Osteocyte (in vitro differentiated cells): ENCODE measurements around the gene ISOC2. TPM values are rescaled to one million over a fixed set of nuclear protein-coding genes. Genes with fewer than 3 reads are reported as not detected.
"Not testable (repeated sequence)": the region's sequence is repeated elsewhere in the genome, so short reads cannot be mapped to it uniquely, and the experiment has no call there.

ENCODE experiments used
- DNase-seq: peaks from one replicate; pipeline ENCODE4 v3.0.0; 2021; ENCODE audit warnings: mixed read lengths; ENCODE audit not compliant: unreplicated experiment; ENCODE audit errors: extremely low spot score
- H3K27ac Mint-ChIP-seq: one replicate; pipeline ENCODE4 v1.8.0; 2021; ENCODE audit warnings: mild to moderate bottlenecking, mixed read lengths; ENCODE audit not compliant: unreplicated experiment
- H3K27me3 Mint-ChIP-seq: one replicate; pipeline ENCODE4 v1.8.0; 2021; ENCODE audit warnings: mixed read lengths; ENCODE audit not compliant: unreplicated experiment
- H3K36me3 Mint-ChIP-seq: one replicate; pipeline ENCODE4 v1.8.0; 2021; ENCODE audit warnings: mixed read lengths; ENCODE audit not compliant: unreplicated experiment
- H3K4me1 Mint-ChIP-seq: one replicate; pipeline ENCODE4 v1.8.0; 2021; ENCODE audit warnings: mixed read lengths; ENCODE audit not compliant: unreplicated experiment
- H3K4me3 Mint-ChIP-seq: one replicate; pipeline ENCODE4 v1.8.0; 2021; ENCODE audit warnings: mild to moderate bottlenecking, moderate library complexity, mixed read lengths; ENCODE audit not compliant: unreplicated experiment
- H3K9me3 Mint-ChIP-seq: one replicate; pipeline ENCODE4 v1.8.0; 2021; ENCODE audit warnings: mixed read lengths; ENCODE audit not compliant: unreplicated experiment
- total RNA-seq: library from RNA; stranded (reverse); gene quantifications from 2 replicates; pipeline ENCODE4 v1.2.1, GENCODE V29; 2021
- TF ChIP-seq, protein P1 (sequence below): fragments of 200-600 bp; sonication (generic); IDR thresholded peaks from 2 replicates; pipeline ENCODE4 v1.5.0; 2021; ENCODE audit warnings: antibody characterized with exemption, mild to moderate bottlenecking, moderate library complexity

ISOC2 gene
- total RNA-seq, 1 donor from 2014 or later = 39.8 TPM

DNA sequence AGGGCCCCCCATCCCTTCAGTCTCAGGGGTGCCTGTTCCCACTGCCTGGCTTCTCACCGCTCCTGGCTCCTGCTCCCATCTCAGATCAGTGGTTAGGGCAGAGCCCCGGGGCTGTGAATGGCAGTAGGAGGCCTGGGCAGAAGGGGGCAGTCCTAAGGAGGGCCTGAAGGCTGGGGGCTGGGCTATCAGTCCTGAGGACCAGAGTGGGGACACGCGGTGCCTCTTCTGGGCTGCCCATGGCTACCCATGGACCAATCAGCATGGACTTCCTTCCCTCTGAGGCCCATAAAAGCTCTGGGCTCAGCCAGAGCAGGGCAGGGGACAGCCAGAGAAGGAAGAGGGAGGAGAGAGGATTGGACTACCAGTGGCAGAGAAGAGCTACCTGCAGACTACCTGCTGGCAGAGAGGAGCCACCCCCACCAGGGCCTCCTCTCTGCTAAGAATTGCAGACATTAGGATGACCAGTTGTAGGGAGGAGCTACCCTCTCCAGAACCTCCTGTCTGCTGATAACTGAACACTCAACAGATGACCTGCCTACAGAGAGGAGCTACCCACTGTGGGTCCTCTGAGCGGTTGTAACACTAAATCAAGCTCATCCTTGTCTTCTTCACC lies 41.7 kb downstream of the ISOC2 start:
- Mint-ChIP-seq H3K4me3 (no peak overlapping the region), H3K27me3 (peaks cover 23% of the 10 kb centered on the region), H3K36me3 (no peaks in the 10 kb centered on the region), H3K27ac (no peak overlapping the region), H3K4me1 (no peaks in the 10 kb centered on the region), H3K9me3 (no peaks in the 10 kb centered on the region)
- no peak for DNase-seq
- TF ChIP-seq, protein P1, sequence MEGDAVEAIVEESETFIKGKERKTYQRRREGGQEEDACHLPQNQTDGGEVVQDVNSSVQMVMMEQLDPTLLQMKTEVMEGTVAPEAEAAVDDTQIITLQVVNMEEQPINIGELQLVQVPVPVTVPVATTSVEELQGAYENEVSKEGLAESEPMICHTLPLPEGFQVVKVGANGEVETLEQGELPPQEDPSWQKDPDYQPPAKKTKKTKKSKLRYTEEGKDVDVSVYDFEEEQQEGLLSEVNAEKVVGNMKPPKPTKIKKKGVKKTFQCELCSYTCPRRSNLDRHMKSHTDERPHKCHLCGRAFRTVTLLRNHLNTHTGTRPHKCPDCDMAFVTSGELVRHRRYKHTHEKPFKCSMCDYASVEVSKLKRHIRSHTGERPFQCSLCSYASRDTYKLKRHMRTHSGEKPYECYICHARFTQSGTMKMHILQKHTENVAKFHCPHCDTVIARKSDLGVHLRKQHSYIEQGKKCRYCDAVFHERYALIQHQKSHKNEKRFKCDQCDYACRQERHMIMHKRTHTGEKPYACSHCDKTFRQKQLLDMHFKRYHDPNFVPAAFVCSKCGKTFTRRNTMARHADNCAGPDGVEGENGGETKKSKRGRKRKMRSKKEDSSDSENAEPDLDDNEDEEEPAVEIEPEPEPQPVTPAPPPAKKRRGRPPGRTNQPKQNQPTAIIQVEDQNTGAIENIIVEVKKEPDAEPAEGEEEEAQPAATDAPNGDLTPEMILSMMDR = no peak

GRCh38 chr19:55419103-55419502 lies 42.3 kb downstream of the ISOC2 start:
- Mint-ChIP-seq H3K9me3 (no peaks in the 10 kb centered on the region), H3K4me3 (no peak overlapping the region), H3K27me3 (peaks cover 19% of the 10 kb centered on the region), H3K4me1 (no peaks in the 10 kb centered on the region), H3K27ac (no peak overlapping the region), H3K36me3 (no peaks in the 10 kb centered on the region)
- no peak for DNase-seq
- TF ChIP-seq, protein P1 = no peak

- TF ChIP-seq, protein P1 = peak; percentile 84
- H3K9me3 Mint-ChIP-seq = no peaks in the 10 kb centered on the region
- no peak overlapping the region for H3K4me3 Mint-ChIP-seq
- H3K27ac Mint-ChIP-seq = no peak overlapping the region
- H3K27me3 Mint-ChIP-seq = peaks cover 14% of the 10 kb centered on the region
- no peak for DNase-seq
- no peaks in the 10 kb centered on the region for H3K36me3 Mint-ChIP-seq
- H3K4me1 Mint-ChIP-seq = no peaks in the 10 kb centered on the region
Observed at GRCh38 chr19:55418185-55418584, 43.3 kb downstream of the ISOC2 start.

- peaks cover 9% of the 10 kb centered on the region for H3K36me3 Mint-ChIP-seq
- no peaks in the 10 kb centered on the region for H3K9me3 Mint-ChIP-seq
- TF ChIP-seq, protein P1 = no peak
- no peak overlapping the region for H3K4me3 Mint-ChIP-seq
- H3K27me3 Mint-ChIP-seq = peaks cover 6% of the 10 kb centered on the region
- peak overlapping the region; percentile 68 for H3K27ac Mint-ChIP-seq
- DNase-seq = no peak
- H3K4me1 Mint-ChIP-seq = peaks cover 19% of the 10 kb centered on the region
Observed at GRCh38 chr19:55410168-55410567, 51.3 kb downstream of the ISOC2 start.

DNA sequence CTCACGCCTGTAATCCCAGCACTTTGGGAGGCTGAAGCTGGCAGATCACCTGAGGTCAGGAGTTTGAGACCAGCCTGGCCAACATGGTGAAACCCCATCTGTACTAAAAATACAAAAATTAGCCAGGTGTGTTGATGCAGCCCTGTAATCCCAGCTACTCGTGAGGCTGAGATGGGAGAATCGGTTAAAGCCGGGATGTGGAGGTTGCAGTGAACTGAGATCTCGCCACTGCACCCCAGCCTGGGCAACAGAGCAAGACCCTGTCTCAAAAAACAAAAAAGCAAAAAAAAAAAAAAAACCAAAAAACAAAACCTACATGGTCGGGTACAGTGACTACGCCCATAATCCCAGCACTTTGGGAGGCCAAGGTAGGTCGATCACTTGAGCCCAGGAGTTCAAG lies 52.3 kb downstream of the ISOC2 start:
- H3K4me3 Mint-ChIP-seq, DNase-seq, H3K27me3 Mint-ChIP-seq, H3K9me3 Mint-ChIP-seq, H3K36me3 Mint-ChIP-seq: not testable (repeated sequence)
- Mint-ChIP-seq H3K4me1 (peaks cover 19% of the 10 kb centered on the region), H3K27ac (peak overlapping the region; percentile 98)

- peaks cover 14% of the 10 kb centered on the region for H3K36me3 Mint-ChIP-seq
- DNase-seq = no peak
- H3K4me3 Mint-ChIP-seq = peak overlapping the region; percentile 86
- TF ChIP-seq, protein P1 = no peak
- H3K27ac Mint-ChIP-seq = peak overlapping the region; percentile 98
- H3K9me3 Mint-ChIP-seq = no peaks in the 10 kb centered on the region
- peaks cover 20% of the 10 kb centered on the region for H3K4me1 Mint-ChIP-seq
- H3K27me3 Mint-ChIP-seq = peaks cover 4% of the 10 kb centered on the region
Observed at GRCh38 chr19:55408533-55408872, 52.9 kb downstream of the ISOC2 start.
